ENCODE data around the gene LDLRAD2.
A peak's percentile ranks its signal among the peaks of the same experiment; 100 is the strongest.
"Not testable (repeated sequence)": the region's sequence is repeated elsewhere in the genome, so short reads cannot be mapped to it uniquely, and the experiment has no call there.

Gene LDLRAD2

GRCh38 chr1:21824926-21825325, 12.9 kb downstream of the LDLRAD2 start:
- DNase-seq: peak in 1 of 2 donors; percentile 52

DNA sequence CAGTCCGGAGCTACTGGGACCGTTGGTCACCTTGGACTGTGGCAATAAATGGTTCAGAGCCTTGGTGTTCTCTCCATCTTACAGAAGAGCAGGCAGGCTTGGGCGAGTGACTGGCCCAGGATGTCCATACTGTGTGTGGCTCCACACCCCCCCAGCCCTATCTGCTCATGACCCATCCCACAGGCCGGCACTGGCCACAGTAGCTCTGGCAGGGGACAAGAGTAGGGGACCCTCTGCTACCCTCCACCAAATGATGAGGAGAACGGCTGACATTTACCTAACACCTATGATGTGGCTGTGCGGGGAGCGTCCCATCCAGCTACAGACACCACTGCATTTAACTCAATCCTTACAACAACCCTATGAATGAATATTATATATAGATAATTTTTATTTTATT, 13.3 kb downstream of the LDLRAD2 start:
- DNase-seq: no peak

- not testable (repeated sequence) for DNase-seq
These were observed 14.6 kb downstream of the LDLRAD2 start for GRCh38 chr1:21826694-21827093.

DNA sequence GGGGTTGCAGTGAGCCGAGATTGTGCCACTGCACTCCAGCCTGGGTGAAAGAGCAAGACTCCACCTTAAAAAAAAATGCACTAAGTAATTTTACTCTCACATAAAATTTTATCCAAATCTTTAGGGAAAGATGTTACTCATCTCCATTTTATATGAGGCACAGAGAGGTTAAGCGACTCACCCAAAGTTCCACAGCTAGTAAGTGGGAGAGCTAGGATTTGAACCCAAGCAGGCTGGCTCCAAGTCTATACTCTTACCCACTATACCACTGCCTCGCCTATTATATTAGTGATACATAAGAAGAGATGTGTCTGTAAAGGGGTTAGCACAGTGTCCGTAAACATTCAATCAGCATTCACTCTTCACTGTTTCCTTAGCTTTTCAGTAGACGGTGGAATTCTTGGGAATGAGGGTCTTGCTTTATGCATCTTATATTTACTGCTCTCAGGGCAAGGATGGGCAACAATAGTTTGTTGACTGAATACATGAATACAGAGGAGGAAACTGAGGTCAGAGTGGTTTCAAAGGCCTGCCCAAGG, 15.1 kb downstream of the LDLRAD2 start:
- no peak for DNase-seq

DNA sequence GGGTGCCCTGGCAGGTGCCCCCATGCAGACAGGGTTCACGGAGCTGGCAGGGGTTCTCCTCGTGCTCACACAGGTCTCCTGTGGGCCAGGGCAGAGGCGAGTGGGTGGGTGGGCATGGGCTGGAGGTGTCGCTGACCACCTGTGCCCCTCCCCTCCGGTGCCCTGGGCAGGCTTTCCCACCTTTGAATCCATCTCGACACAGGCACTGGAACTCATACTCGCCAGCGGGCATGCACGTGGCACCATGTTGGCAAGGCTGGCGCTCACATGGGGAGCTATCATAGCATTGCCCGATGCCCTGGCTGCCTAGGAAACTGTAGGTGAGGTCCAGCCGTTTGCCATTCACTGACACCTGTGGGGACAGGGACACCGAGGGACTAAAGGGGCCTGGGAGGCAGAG, 16.0 kb downstream of the LDLRAD2 start:
- no peak for DNase-seq

DNA sequence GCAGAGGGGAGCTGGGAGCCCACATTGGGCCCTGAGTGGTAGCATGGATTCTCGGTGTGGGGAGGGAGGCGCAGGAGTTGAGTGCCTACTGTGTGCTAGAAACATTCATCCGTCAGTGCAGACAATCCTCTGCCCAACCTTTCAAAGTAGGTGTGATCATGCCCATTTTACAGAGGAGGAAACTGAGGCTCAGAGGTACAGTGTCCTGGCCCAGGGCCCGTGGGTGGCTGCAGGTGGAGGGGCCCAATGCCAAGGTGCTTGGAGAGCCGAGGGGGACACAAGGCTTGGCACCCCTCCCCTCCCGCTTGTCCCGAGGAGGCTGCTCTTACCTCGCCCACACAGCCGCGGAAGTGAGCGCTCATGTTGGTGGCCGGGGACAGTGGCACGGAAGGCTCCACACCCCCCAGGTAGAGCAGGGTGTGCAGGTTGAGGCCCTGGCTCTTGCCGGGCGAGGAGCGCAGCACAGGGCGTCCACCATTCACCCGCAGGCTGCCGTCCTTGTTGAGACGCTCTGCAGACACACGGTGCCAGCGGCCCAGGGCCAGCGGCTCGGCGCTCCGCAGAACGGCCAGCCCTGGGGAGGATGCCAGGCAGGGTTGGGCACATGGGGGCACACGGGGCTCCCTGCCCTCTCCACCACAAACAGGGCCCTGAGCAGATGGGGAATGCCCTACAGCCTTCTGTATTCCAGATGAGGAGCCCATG, 16.6 kb downstream of the LDLRAD2 start:
- DNase-seq: no peak

DNA sequence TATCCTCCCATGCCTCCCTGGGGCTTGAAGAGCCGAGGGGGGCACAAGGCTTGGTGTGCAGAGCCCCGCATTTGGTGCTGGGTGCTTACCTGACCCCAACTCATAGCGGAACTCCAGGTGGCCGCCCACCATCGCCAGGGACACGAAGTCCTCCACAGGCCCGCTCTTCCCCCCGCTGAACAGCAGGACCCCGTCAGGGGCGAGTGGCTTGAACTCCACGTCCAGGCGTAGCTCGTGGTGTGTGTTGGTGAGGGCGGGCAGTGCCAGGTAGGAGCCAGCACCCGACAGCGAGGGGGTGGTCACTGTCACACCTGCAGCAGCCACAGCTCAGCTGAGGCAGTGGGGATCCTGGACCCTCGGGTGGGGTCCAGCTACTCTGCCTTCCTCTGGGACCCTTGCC, 17.2 kb downstream of the LDLRAD2 start:
- DNase-seq: no peak

- DNase-seq: no peak
These were observed 18.9 kb downstream of the LDLRAD2 start for GRCh38 chr1:21830792-21831453.

DNA sequence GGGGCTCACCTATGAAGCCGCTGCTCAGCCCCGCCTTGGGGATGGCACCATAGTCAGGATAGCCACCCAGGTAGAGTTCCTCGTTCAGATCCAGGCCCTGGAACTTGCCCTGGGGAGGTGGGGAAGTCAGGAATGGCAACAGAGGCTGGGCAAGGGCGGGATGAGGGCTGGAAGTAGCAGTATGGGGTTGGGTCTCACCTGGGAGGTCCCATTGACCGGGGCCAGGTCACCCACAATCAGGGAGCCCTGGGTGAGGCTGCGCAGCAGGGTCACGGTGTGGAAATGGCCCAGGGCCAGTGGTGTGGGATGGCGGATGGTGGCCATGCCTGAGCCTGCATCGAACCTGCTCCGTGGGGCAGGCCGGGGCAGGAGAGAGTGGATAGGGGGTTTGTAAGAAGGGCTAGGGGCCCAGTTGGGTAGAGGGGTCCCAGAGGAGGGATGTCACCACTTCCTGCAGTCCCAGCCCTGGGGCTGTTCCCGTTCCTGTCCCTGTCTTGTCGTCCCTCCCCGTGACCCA, 19.4 kb downstream of the LDLRAD2 start:
- no peak for DNase-seq

GRCh38 chr1:21833392-21833976, 21.4 kb downstream of the LDLRAD2 start:
- DNase-seq: no peak

GRCh38 chr1:21834094-21834493, 22.0 kb downstream of the LDLRAD2 start:
- DNase-seq: no peak

GRCh38 chr1:21834666-21835065, 22.6 kb downstream of the LDLRAD2 start:
- DNase-seq: no peak

DNA sequence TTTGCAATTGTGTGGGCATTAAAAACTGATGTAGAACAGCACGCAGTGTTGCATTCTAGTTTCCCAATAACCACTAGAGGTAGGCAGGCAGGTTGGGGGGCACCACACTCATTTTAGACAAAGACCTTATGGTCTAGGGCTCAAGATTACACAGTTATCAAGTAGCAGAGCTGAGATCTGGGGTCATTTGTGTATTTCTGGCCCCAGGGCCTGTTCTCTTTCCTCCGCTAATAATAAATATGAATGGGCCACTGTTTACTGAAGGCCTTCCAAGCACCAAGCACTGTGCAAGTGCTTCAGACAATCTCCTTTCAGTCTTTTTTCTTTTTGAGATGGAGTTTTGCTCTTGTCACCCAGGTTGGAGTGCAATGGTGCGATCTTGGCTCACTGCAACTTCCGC, 23.9 kb downstream of the LDLRAD2 start:
- no peak for DNase-seq

- no peak for DNase-seq
These were observed 24.7 kb downstream of the LDLRAD2 start for GRCh38 chr1:21836729-21837128.

DNA sequence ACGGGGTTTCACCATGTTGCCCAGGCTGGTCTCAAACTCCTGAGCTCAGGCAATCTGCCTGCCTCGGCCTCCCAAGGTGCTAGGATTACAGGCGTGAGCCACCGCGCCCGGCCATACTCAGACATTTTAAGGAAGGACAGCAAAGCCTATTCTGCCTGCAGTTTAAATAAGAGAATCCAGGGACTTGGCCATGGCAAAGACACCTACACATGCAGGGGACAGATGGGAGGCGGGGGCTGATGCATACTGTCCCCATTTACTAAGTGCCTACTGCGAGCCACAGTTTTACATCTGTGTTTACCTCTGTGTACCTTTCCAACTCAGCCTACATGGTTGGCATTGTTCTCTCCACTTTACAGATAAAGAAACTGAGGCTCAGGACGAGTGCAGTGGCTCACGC, 25.4 kb downstream of the LDLRAD2 start:
- DNase-seq: no peak

- DNase-seq: no peak
These were observed 26.5 kb downstream of the LDLRAD2 start for GRCh38 chr1:21838359-21839157.

DNA sequence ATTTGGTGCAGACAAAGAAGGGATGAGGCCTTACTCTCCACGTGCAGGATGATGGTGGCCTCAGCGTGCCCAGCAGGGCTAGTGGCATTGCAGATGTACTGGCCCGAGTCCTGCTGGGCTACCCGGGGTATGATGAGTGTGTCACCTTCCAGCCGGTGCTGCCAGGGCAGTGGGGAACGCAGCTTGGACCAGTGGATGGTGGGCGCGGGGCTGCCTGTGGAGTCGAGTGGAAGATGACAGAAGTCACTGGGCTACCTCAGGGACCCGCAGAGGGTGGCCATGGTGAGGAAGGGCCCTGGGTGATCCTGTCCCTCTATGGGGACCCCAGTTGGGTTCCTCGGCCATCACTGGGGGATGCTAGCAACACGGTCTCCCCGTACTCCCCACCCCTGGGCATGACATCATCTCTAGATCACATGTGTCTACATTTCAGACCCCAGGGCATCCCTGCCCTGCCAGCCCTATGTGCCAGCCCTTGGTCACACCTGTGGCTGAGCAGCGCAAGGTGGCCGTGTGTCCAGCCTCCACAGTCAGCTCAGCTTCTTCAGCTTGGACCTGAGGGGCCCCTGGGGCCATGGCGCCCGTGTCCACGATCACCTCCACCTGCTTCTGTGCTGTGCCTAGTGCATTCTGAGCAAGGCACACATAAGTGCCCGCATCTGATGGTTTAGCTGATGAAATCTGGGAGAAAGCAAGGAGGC, 27.4 kb downstream of the LDLRAD2 start:
- DNase-seq: no peak

- no peak for DNase-seq
These were observed 28.9 kb downstream of the LDLRAD2 start for GRCh38 chr1:21840981-21841380.

DNA sequence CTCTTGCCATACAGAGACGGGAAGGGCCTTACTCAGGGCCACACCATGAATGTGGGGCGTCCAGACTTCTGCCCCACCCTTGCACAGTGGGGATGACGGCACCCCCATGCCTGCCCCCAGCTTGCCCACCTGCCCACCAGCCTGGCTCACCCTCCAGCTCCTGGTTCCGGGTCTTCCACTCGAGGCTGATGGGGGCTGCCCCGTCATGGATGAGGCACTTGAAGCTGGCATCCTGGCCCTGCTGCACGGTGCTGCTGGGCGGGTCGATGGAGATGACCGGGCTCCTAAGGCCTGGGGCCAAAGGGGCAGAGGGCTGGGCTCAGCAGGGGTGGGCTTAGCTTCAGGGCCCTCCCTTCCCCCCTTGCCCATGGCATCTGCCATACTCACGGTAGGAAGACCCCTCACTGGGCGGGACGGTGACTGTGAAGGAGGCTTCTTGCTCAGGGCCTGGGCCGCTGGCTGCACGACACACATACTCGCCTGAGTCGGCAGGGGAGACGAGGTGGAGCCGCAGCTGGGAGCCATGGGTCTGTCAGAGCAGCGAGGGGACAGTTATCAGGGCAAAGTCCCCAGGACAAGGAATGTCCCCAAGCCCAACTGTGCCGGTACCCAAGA, 29.9 kb downstream of the LDLRAD2 start:
- DNase-seq: no peak

DNA sequence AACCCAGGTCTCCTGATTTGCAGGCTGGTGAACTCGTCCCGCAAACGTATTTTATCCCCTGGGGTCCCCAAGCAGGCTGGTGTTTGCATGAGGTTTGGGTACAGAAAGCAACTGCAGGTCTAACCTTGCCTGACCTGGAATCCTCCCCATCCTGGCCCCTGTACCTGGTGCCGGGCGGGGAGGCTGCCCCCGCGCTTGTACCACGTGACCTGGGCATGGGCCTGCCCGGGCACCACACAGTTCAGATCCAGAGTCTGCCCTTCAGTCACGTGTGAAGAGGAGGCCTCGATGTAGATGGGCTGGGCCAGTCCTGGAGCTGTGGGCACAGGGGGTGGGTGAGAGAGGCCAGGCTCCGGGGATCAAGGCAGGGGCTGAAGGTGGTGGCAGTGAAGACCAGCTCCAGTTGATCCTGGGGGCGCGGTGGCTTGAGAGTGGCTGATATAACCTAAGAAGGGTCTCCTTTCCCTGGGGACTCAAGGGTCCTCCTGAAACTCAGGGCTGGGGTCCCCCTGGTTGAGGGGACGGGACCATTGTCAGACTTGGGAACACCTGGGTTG, 30.6 kb downstream of the LDLRAD2 start:
- no peak for DNase-seq

DNA sequence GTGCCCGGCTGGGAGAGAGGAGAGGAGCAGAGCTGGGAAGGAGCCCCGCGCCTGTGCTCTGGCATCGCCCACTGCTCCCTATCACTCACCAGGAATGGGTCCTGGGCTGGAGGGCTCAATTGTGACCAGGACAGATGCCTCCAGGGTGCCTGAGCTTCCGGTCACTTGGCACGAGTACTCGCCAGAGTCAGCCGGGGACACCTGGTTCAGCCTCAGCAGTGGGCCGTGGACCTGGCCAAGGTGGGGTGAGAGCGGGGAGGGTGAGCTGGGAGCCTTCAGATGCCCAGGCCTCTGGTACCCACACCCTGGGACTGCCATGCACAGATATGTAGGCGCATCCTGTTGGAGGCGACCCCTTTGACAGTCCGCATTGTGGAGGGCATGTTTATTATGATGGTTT, 31.1 kb downstream of the LDLRAD2 start:
- no peak for DNase-seq

All from inflammatory macrophage (primary cell).